GM12892 (cell line): ENCODE results near the gene NACC2.

Source experiments
- POLR2A ChIP-seq: IDR thresholded peaks from 2 replicates; pipeline ENCODE4 v1.6.1; 2011; ENCODE audit warnings: low read depth, low read length, control low read depth
- TAF1 ChIP-seq: IDR thresholded peaks from 2 replicates; pipeline ENCODE4 v1.6.1; 2011; ENCODE audit warnings: low read depth, mild to moderate bottlenecking, control low read depth, low read length, borderline replicate concordance

DNA sequence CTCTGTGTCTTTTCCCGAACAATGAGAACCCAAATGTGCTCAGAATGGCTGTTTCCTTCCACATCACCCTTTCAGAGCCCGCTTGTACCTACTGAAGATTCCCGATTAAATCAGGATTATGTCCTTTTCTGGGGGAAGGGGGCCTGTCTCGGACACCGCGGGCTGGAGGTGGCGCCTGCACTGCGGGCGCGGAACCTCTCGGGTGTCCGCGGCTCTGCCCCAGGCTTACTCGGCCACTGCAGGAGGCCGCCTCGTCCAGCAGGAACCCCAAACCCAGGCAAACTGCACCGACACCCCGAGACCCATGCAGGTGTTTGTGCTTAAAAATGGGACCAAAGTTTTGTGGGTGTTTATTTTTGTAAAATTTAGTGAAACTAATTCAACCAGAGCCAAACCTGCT is 32.2 kb upstream of the NACC2 start:
- TF ChIP-seq POLR2A (no peak), TAF1 (no peak)
